K562 (cell line): ENCODE data around the gene SNX30. TPM values are rescaled to one million over a fixed set of nuclear protein-coding genes. Genes with fewer than 3 reads are reported as not detected.

Experiments
- ATAC-seq: fragments of 200-7000 bp; cut with Tn5 transposase; 3 replicates; pipeline ENCODE4 v1.9.1; 2020; ENCODE audit warnings: moderate library complexity
- BruUV-seq: library from RNA; stranded (reverse); fragments of 400-500 nt; replicated peaks from 2 replicates; lab custom pipeline; 2021; lab: Mats Ljungman, UMichigan
- CTCF ChIA-PET: fragments of 300-600 bp; formaldehyde crosslinking; extraction: SDS; loops from one replicate; lab custom pipeline; 2021; ENCODE audit warnings: low intra/inter-chr PET ratio; lab: Yijun Ruan, JAX
- POLR2A ChIA-PET: fragments of 300-600, 350-650 bp; sonication (Branson Sonifier 250); formaldehyde crosslinking; extraction: SDS; loops from one replicate; lab custom pipeline; 2021; ENCODE audit warnings: antibody characterized with exemption, inconsistent platforms; lab: Yijun Ruan, JAX
- DNase-seq, 4 experiments: peaks; one replicate each; pipeline versions ENCODE4 v3.0.0 to v3.0.0-alpha.2; 2011 to 2018; ENCODE audit warnings: low spot score in 3 of 4, mixed read lengths in 3 of 4; ENCODE audit errors: extremely low read depth in 1 of 4
- FAIRE-seq: peaks from 2 replicates; lab custom pipeline; 2011; peaks lifted over from hg19 to GRCh38; lab: Jason Lieb, UNC
- H2AFZ ChIP-seq: 2 replicates; pipeline ENCODE4 v1.6.0; 2011; ENCODE audit warnings: low read depth, low read length, control low read depth, inconsistent platforms
- H3K27ac ChIP-seq: fragments of 200-600 bp; 3 replicates; pipeline ENCODE4 v1.8.0; 2011; ENCODE audit warnings: low read depth, mild to moderate bottlenecking, control low read depth, inconsistent platforms, low read length, moderate library complexity, mixed read lengths; ENCODE audit errors: extremely low read depth
- H3K27me3 ChIP-seq, 2 experiments: fragments of 300-600 bp in 1 of 2; 2 replicates in 1 of 2; 3 replicates in 1 of 2; pipeline versions ENCODE4 v1.6.0 to v1.8.0; 2011; ENCODE audit warnings: inconsistent platforms in 2 of 2, low read length in 2 of 2, mild to moderate bottlenecking in 1 of 2, mixed read lengths in 1 of 2, moderate library complexity in 1 of 2; ENCODE audit not compliant: control insufficient read depth in 2 of 2, insufficient read depth in 2 of 2
- H3K36me3 ChIP-seq: fragments of 300-600 bp; 3 replicates; pipeline ENCODE4 v1.8.0; 2011; ENCODE audit warnings: mild to moderate bottlenecking, low read length, inconsistent platforms; ENCODE audit not compliant: control insufficient read depth, insufficient read depth
- H3K4me1 ChIP-seq, 2 experiments: fragments of 200-600 bp in 1 of 2; replicated peaks in 1 of 2; 2 replicates in 1 of 2; 3 replicates in 1 of 2; pipeline versions ENCODE4 v1.5.1 to v1.8.0; 2011; ENCODE audit warnings: inconsistent platforms in 2 of 2, low read length in 2 of 2, mild to moderate bottlenecking in 1 of 2, mixed read lengths in 1 of 2, moderate library complexity in 1 of 2; ENCODE audit not compliant: control insufficient read depth in 2 of 2, insufficient read depth in 2 of 2
- H3K4me2 ChIP-seq: 2 replicates; pipeline ENCODE4 v1.6.1; 2011; ENCODE audit warnings: low read length, control low read depth, inconsistent platforms, mixed read lengths; ENCODE audit not compliant: insufficient read depth
- H3K4me3 ChIP-seq: fragments of 200-600 bp; sonication (generic), shearing (Covaris generic); 2 replicates; pipeline ENCODE4 v1.5.1; 2016; ENCODE audit warnings: control low read depth, inconsistent platforms
- H3K79me2 ChIP-seq: fragments of 200-600 bp; 3 replicates; pipeline ENCODE4 v1.8.0; 2011; ENCODE audit warnings: low read length, inconsistent platforms; ENCODE audit not compliant: control insufficient read depth, insufficient read depth
- H3K9ac ChIP-seq, 2 experiments: 2 replicates each; pipeline versions ENCODE4 v1.6.0 to v1.6.1; 2011; ENCODE audit warnings: low read depth in 2 of 2, low read length in 2 of 2, control low read depth in 1 of 2, inconsistent platforms in 1 of 2, mild to moderate bottlenecking in 1 of 2, mixed read lengths in 1 of 2; ENCODE audit not compliant: insufficient read depth in 1 of 2
- H3K9me1 ChIP-seq: one replicate; pipeline ENCODE4 v1.6.0; 2011; ENCODE audit warnings: inconsistent platforms, mild to moderate bottlenecking, low read length, moderate library complexity; ENCODE audit not compliant: control insufficient read depth, insufficient read depth
- H3K9me3 ChIP-seq: replicated peaks from 2 replicates; pipeline ENCODE4 v1.5.1; 2011; ENCODE audit warnings: low read depth, low read length, inconsistent platforms; ENCODE audit not compliant: control insufficient read depth, insufficient read depth
- H4K20me1 ChIP-seq: replicated peaks from 2 replicates; pipeline ENCODE4 v1.6.1; 2011; ENCODE audit warnings: low read length, inconsistent platforms, mixed read lengths; ENCODE audit not compliant: control insufficient read depth, insufficient read depth
- CEBPB ChIP-seq: fragments of 450-650 bp; IDR thresholded peaks from 2 replicates; pipeline ENCODE4 v1.6.1; 2016; ENCODE audit warnings: missing genetic modification characterization, missing compliant biosample characterization
- CEBPG ChIP-seq, 3 experiments: fragments of 200-800 bp in 1 of 3; sonication (Bioruptor generic) in 1 of 3; sonication (generic) in 1 of 3; formaldehyde crosslinking in 1 of 3; IDR thresholded peaks in 2 of 3; conservative IDR thresholded peaks in 1 of 3; 2 replicates each; pipeline versions ENCODE4 v1.6.1 to v1.8.0; 2016 to 2022; ENCODE audit warnings: missing compliant biosample characterization in 2 of 3, missing genetic modification characterization in 2 of 3, mild to moderate bottlenecking in 1 of 3, missing genetic modification reagents in 1 of 3
- CHD2 ChIP-seq: IDR thresholded peaks from 2 replicates; pipeline ENCODE4 v1.6.1; 2011; ENCODE audit warnings: low read depth, low read length
- ETV5 ChIP-seq: sonication (generic); formaldehyde crosslinking; IDR thresholded peaks from 2 replicates; pipeline ENCODE4 v1.4.0; 2020; ENCODE audit warnings: low read depth, mild to moderate bottlenecking, missing genetic modification reagents
- FOXA3 ChIP-seq, 2 experiments: fragments of 450-650 bp in 1 of 2; sonication (generic) in 1 of 2; formaldehyde crosslinking; IDR thresholded peaks in 1 of 2; conservative IDR thresholded peaks in 1 of 2; 2 replicates each; pipeline versions ENCODE4 v1.4.0 to v1.8.0; 2020 to 2022; ENCODE audit warnings: mild to moderate bottlenecking in 2 of 2, missing genetic modification reagents in 1 of 2
- HCFC1 ChIP-seq: IDR thresholded peaks from 2 replicates; pipeline ENCODE4 v1.6.1; 2012; ENCODE audit warnings: low read depth, low read length, improper control_type of control experiment
- NFE2 ChIP-seq: IDR thresholded peaks from 2 replicates; pipeline ENCODE4 v1.6.1; 2014; ENCODE audit warnings: antibody characterized with exemption, low read depth
- SRSF1 ChIP-seq: fragments of 200-400 bp; formaldehyde crosslinking; IDR thresholded peaks from 2 replicates; pipeline ENCODE4 v1.6.1; 2017; ENCODE audit warnings: mild to moderate bottlenecking, low read depth, low read length, moderate library complexity
- ZNF274 ChIP-seq: IDR thresholded peaks from 2 replicates; pipeline ENCODE4 v1.6.1; 2011; ENCODE audit warnings: low read depth, mild to moderate bottlenecking, low read length, moderate library complexity, borderline replicate concordance
- WGBS: fragments of 100-300 bp; shearing (Covaris generic); methylation state at CpG from one replicate; pipeline ENCODE4 v1.1.6; 2016; ENCODE audit warnings: low coverage, mixed read lengths; ENCODE audit not compliant: insufficient coverage; ENCODE audit errors: missing lambda C conversion rate; 5-methylcytosine and 5-hydroxymethylcytosine counted together
- in situ Hi-C: fragments of 300-500 bp; cut with MboI; formaldehyde crosslinking; loops from 4 replicates; pipeline ENCODE4 v1.15.0; 2018; ENCODE audit warnings: inconsistent platforms, mixed read lengths
- intact Hi-C: fragments of 100-400 bp; cut with micrococcal nuclease; formaldehyde crosslinking; loops from 2 replicates; pipeline ENCODE4 v1.14.2; 2022
- polyA plus RNA-seq, 8 experiments: library from polyadenylated mRNA; depleted of rRNA in 4 of 8; stranded (reverse) in 5 of 8; unstranded in 3 of 8; fragments of >200 nt; fragmentation: Nextera tagmentation in 2 of 8; fragmentation: Illumina TruSeq in 1 of 8; extraction: Ambion mirVana in 2 of 8; extraction: Trizol in 1 of 8; gene quantifications; 2 replicates each; pipeline versions ENCODE4 v1.2.1 to v1.2.3, GENCODE V29; 2011 to 2014; ENCODE audit warnings: inconsistent platforms in 1 of 8, missing spikeins in 1 of 8
- total RNA-seq, 7 experiments: library from RNA; depleted of rRNA in 6 of 7; stranded (reverse); fragments of >200 nt in 6 of 7; fragmentation: Illumina TruSeq in 2 of 7; extraction: Trizol in 2 of 7; gene quantifications; 2 replicates each; pipeline versions ENCODE4 v1.2.1 to v1.2.3, GENCODE V29; 2011 to 2021; ENCODE audit warnings: low replicate concordance in 1 of 7
- TF ChIP-seq, protein P1 (sequence below): fragments of 450-650 bp; formaldehyde crosslinking; IDR thresholded peaks from 2 replicates; pipeline ENCODE4 v1.4.0; 2020; ENCODE audit warnings: mild to moderate bottlenecking, moderate library complexity
- TF ChIP-seq, protein P2 (sequence below): fragments of 250-450 bp; sonication (Bioruptor Pico); IDR thresholded peaks from 2 replicates; pipeline ENCODE4 v1.4.0; 2020; ENCODE audit warnings: mild to moderate bottlenecking, moderate library complexity, borderline replicate concordance

The SNX30 gene
- total and polyA plus RNA-seq, 9 of the 15 experiments (the other 6 are each of a cell fraction or from before 2014, with no cell fraction given): 0.76 to 5.9 (median 3.3) TPM

DNA sequence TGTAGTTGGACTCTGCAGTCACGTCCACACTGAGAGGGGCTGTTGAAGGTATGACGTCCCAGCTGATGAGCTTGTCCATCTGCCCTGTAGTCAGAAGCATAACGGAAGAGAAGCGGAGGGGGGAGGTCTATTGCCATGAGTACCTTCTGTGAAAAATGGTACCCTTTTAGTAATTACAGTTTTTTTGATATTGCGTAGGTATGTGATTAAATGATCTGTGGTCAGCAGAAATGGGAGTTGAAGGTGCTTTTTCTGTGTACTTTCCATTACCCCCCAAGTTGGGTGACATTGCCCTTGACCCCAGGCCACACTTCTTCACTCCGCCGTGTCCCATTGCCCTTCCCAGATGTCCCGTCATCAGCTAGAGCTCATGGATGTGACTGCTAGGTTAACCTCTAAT is 45.9 kb downstream of the SNX30 start:
- no peak overlapping the region for H3K4me2 ChIP-seq
- H3K4me1 ChIP-seq: no peaks in the 10 kb centered on the region; a peak in 1 of 5 replicates
- peaks cover 4% of the 10 kb centered on the region for H3K9me1 ChIP-seq
- BruUV-seq: no TSS peak
- in situ Hi-C loops: no loop called here
- H3K9ac ChIP-seq: no peak overlapping the region
- no peak for DNase-seq
- FAIRE-seq: no peak
- H3K27ac ChIP-seq: no peak overlapping the region
- H4K20me1 ChIP-seq: 0 out of 2 replicates have a peak, but pooled peaks cover 3% of the 10 kb centered on the region
- H2AFZ ChIP-seq: no peak overlapping the region
- POLR2A ChIA-PET: no interaction called here
- no peak; the same call in 2 of the 3 replicates for ATAC-seq
- 68% methylated on average over 8 of the region's 8 CpGs for WGBS
- intact Hi-C loops: loop anchor here (10.0 kb wide), 4 partner anchors 132 to 702 kb away; no protein-coding TSS in a partner anchor
- TF ChIP-seq SRSF1: no peak
- peak; percentile 79 for TF ChIP-seq CEBPB
- no peak for TF ChIP-seq CHD2
- no peak for TF ChIP-seq CEBPG (CRISPR knock-in tag; IDR thresholded peaks at IDR 0.05)
- TF ChIP-seq CEBPG (tag; conservative IDR thresholded peaks at IDR 0.05 in 1 of 2, IDR thresholded peaks at IDR 0.05 in 1 of 2): peak; percentile 37 to 60; a peak in 2 of 4 replicates
- TF ChIP-seq, all 486 proteins: peak for 2
- Histone ChIP-seq H3K27me3 (no peaks in the 10 kb centered on the region), H3K9me3 (no peaks in the 10 kb centered on the region), H3K36me3 (no peaks in the 10 kb centered on the region), H3K79me2 (no peaks in the 10 kb centered on the region), H3K4me3 (no peak overlapping the region)
- CTCF ChIA-PET: no interaction called here

DNA sequence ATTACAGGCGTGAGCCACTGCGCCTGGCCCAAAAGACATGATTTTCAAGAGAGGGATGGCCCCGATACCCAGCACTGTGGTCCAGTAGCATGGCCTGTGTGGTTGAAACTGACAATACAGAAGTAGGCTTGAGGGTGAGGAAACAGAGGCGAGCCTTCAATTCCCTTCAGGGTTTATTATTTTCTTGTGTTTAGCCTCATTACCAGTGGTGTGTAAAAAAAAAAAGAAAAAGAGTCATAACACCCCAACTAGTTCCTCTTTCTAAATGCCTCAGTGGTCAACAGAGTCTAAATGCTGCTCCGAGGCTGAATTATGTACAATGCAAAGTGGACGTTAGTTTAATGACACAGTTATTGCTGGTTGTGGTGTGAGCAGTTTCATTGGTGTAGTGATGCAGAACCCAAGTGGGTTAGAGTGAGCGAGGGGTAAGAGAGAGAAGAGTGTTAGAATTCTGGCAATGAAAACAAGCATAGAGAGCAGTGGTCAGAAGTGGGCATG is 58.8 kb downstream of the SNX30 start:
- H3K27ac ChIP-seq: no peak overlapping the region
- TF ChIP-seq, protein P1, sequence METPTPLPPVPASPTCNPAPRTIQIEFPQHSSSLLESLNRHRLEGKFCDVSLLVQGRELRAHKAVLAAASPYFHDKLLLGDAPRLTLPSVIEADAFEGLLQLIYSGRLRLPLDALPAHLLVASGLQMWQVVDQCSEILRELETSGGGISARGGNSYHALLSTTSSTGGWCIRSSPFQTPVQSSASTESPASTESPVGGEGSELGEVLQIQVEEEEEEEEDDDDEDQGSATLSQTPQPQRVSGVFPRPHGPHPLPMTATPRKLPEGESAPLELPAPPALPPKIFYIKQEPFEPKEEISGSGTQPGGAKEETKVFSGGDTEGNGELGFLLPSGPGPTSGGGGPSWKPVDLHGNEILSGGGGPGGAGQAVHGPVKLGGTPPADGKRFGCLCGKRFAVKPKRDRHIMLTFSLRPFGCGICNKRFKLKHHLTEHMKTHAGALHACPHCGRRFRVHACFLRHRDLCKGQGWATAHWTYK (CRISPR knock-in tag): no peak
- TF ChIP-seq, protein P2, sequence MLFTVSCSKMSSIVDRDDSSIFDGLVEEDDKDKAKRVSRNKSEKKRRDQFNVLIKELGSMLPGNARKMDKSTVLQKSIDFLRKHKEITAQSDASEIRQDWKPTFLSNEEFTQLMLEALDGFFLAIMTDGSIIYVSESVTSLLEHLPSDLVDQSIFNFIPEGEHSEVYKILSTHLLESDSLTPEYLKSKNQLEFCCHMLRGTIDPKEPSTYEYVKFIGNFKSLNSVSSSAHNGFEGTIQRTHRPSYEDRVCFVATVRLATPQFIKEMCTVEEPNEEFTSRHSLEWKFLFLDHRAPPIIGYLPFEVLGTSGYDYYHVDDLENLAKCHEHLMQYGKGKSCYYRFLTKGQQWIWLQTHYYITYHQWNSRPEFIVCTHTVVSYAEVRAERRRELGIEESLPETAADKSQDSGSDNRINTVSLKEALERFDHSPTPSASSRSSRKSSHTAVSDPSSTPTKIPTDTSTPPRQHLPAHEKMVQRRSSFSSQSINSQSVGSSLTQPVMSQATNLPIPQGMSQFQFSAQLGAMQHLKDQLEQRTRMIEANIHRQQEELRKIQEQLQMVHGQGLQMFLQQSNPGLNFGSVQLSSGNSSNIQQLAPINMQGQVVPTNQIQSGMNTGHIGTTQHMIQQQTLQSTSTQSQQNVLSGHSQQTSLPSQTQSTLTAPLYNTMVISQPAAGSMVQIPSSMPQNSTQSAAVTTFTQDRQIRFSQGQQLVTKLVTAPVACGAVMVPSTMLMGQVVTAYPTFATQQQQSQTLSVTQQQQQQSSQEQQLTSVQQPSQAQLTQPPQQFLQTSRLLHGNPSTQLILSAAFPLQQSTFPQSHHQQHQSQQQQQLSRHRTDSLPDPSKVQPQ (CRISPR knock-in tag): no peak
- no peak for TF ChIP-seq HCFC1
- TF ChIP-seq ETV5 (CRISPR knock-in tag): no peak
- no peak for TF ChIP-seq NFE2
- TF ChIP-seq FOXA3 (CRISPR knock-in tag; conservative IDR thresholded peaks at IDR 0.05 in 1 of 2, IDR thresholded peaks at IDR 0.05 in 1 of 2): no peak
- TF ChIP-seq ZNF274: no peak

More for the DNA sequence above, 58.8 kb downstream of the SNX30 start:
- in situ Hi-C loops (loop anchor here (25.0 kb wide), 1 partner anchor 722 kb away; no protein-coding TSS in a partner anchor), intact Hi-C loops (no loop called here)
- Histone ChIP-seq H3K9ac (no peak overlapping the region), H3K79me2 (no peaks in the 10 kb centered on the region), H3K27me3 (no peaks in the 10 kb centered on the region), H3K9me1 (no peaks in the 10 kb centered on the region), H3K4me2 (no peak overlapping the region), H3K4me3 (no peak overlapping the region), H3K4me1 (peaks cover 10 to 18% of the 10 kb centered on the region in 2 experiments; a peak in 4 of 5 replicates), H3K36me3 (no peaks in the 10 kb centered on the region; the same call in 2 of the 3 replicates), H3K9me3 (no peaks in the 10 kb centered on the region), H2AFZ (0 out of 2 replicates have a peak overlapping the region, but pooled peaks have one; percentile 19), H4K20me1 (no peaks in the 10 kb centered on the region; the same call in 1 of the 2 replicates)
- ChIA-PET CTCF (no interaction called here), POLR2A (no interaction called here)
- WGBS: 75% methylated on average over 7 of the region's 7 CpGs
- no peak for ATAC-seq
- no peak for FAIRE-seq
- DNase-seq: no peak
- no TSS peak for BruUV-seq
